HFF-Myc (cell line): Measurements from ENCODE around the gene RYR3.
A peak's percentile ranks its signal among the peaks of the same experiment; 100 is the strongest.

Source experiments
- DNase-seq: peaks from one replicate; pipeline ENCODE4 v3.0.0-alpha.2; 2011; ENCODE audit warnings: low read depth; ENCODE audit errors: extremely low read depth
- H3K4me3 ChIP-seq: replicated peaks from 2 replicates; pipeline ENCODE4 v1.5.1; 2011; ENCODE audit warnings: low read depth, mild to moderate bottlenecking, control low read depth, low read length
- TF ChIP-seq, protein P1 (sequence below): IDR thresholded peaks from 2 replicates; pipeline ENCODE4 v1.5.1; 2012; ENCODE audit warnings: mild to moderate bottlenecking, low read depth, low read length, control low read depth; ENCODE audit errors: missing control alignments

RYR3 gene

DNA sequence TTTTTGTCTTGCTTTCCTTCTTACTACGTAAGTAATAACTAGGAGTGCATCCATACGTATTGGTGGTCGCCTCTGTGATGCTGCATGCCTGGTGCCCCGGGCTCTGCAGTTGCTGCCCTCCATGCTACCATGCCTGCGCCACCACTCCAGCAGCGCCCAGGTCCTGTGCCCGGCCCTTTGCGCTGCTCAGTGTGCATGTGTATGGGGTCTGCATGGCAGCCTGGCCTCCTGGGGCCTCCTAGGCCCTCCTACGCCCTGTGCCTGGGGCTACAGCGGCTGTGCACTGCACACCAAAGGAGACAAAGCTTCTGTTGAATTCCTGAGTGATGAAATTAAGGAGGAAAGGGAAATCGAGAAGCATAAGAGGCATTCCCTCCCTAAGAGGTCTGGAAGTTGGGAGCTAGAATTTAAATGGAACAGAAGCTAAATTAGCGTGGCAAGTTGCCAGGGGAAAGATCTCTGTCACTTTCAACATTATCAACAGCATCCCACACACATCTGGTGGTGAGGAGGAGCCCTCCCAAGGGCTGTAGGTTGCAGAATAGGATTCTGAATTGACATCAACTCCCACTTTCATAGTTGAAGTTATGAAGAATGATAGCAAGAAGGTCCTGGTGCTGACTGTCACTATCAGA lies 382.5 kb downstream of the RYR3 start:
- no peak overlapping the region for H3K4me3 ChIP-seq
- no peak for DNase-seq
- TF ChIP-seq, protein P1, sequence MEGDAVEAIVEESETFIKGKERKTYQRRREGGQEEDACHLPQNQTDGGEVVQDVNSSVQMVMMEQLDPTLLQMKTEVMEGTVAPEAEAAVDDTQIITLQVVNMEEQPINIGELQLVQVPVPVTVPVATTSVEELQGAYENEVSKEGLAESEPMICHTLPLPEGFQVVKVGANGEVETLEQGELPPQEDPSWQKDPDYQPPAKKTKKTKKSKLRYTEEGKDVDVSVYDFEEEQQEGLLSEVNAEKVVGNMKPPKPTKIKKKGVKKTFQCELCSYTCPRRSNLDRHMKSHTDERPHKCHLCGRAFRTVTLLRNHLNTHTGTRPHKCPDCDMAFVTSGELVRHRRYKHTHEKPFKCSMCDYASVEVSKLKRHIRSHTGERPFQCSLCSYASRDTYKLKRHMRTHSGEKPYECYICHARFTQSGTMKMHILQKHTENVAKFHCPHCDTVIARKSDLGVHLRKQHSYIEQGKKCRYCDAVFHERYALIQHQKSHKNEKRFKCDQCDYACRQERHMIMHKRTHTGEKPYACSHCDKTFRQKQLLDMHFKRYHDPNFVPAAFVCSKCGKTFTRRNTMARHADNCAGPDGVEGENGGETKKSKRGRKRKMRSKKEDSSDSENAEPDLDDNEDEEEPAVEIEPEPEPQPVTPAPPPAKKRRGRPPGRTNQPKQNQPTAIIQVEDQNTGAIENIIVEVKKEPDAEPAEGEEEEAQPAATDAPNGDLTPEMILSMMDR = no peak

DNA sequence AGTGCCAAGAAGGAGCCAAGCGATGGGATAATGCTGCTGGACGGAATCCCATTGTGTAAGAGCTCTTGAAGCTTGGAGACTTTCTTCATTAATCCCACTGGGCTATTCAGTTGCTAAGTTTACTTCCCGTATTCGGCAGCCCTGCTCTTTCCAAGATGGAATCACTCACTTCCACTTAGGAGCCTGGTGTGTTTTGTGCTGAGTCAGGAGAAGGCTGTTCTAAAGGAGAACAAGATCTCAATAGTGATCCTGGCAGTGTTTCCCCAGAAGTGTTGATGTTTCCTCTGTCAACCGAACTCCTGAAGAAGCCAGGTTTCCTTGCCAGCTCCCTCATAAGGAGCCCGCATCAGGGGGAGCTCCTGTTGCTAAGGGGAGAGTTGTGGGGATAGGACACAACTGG lies 387.4 kb downstream of the RYR3 start:
- no peak for DNase-seq
- TF ChIP-seq, protein P1 = no peak
- no peak overlapping the region for H3K4me3 ChIP-seq

DNA sequence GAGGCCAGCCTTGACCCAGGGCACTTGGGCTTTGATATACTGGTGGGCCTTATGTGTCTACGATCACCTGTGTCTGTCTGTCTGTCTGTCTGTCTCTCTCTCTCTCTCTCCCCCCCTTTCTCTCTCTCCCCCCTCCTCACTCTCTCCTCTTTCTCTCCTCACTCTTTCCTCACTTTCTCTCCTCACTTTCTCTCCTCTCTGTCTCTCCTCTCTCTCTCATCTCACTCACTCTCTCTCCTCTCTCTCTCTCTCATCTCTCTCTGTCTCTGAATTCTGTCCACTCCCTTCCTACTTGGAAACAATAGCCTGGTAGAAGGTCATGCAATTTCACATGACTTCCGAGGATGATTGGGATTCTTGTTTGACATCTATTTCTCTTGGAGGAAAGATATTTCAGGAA lies 388.4 kb downstream of the RYR3 start:
- TF ChIP-seq, protein P1 = no peak
- DNase-seq = no peak

DNA sequence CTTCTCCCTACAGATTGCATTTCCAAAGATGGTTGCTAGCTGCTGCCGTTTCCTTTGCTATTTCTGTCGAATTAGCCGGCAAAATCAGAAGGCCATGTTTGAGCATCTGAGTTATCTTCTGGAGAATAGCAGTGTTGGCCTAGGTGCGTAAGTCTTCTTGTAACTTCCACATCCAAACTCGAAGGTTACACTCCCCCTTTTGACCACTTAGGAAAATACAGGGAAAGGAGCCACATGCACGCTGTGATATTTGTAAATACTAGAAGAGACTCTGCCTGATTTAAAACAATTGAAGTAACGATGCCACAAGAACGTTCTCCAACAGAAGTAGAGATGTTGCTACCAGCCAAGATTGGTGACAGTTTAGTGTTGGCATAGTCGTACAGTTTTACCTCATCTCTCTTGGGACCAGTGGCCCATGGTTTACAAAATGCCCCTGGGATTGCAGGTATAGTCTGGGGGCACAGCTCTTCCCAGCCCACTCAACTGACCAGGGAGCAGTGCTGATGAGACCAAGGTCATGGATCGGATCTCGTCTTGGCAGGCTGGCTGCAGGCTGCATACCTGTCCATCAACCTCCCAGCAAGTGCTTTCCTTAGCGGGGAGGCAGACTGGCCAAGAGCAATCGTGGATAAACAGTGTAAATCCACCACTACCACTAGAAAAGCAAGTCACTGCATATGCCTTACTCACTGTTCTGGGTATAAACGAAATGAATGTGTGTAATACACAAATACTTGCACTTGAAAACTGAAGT lies 389.1 kb downstream of the RYR3 start:
- no peak overlapping the region for H3K4me3 ChIP-seq
- TF ChIP-seq, protein P1 = no peak
- no peak for DNase-seq

More for the DNA sequence above, 388.4 kb downstream of the RYR3 start:
- H3K4me3 ChIP-seq = no peak overlapping the region

DNA sequence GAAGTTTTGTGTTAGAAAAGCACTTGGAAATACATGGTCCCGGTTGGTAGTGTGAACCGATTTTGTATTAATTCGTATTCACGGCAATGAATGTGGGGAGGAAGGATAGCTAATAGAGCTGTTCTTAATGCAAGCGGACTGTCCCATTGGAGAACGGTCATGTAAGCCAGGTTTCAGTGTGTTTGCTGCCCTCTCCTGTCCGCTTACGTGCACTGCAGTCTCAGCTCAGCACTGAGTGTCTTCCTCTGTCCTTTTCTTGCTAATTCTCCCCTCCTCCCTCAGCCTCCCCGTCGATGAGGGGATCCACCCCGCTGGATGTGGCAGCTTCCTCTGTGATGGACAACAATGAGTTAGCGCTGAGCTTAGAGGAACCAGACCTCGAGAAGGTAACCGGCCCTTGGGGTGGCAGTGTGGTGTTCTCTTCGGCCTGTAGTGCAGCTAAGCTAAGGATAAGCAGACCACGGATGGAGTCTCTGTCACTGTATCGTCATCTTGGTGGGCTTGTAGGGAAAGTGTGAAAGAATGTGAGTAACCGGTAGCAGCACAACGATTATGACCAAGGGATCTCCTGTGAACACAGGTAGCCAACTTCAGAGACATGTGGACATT lies 390.0 kb downstream of the RYR3 start:
- TF ChIP-seq, protein P1 = peak; percentile 95
- DNase-seq = peak; percentile 73

DNA sequence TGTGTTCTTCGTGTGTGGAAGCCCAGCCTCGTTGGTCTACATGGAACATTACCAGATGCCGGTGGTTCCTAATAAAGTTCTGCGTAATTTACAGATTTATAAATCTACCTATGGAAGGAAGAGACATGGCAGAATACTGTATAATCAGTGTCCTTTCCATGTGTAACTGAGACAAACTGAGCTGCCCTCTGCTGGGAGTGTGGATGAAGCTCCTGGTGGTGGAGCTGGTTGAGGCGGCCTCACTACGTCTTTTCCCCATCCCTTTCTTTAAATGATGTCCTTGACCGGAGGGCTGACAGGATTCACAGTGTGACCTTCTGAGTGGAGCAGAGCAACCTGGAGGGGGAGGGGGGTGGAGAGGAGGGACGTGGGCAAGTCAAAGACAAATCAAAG lies 390.5 kb downstream of the RYR3 start:
- TF ChIP-seq, protein P1 = no peak
- DNase-seq = no peak
- no peak overlapping the region for H3K4me3 ChIP-seq

More for the DNA sequence above, 390.0 kb downstream of the RYR3 start:
- no peak overlapping the region for H3K4me3 ChIP-seq
